Mesodermal cell (in vitro differentiated cells): ENCODE measurements around the gene CBX3.
"Not testable (repeated sequence)": the region's sequence is repeated elsewhere in the genome, so short reads cannot be mapped to it uniquely, and the experiment has no call there.

Experiments used
- H3K27ac ChIP-seq: 2 replicates; pipeline ENCODE4 v1.7.0; 2013; ENCODE audit warnings: mild to moderate bottlenecking, low read depth, low read length, moderate library complexity; ENCODE audit not compliant: severe bottlenecking
- H3K36me3 ChIP-seq: 2 replicates; pipeline ENCODE4 v1.7.1; 2013; ENCODE audit warnings: mild to moderate bottlenecking, low read length, moderate library complexity; ENCODE audit not compliant: control insufficient read depth, insufficient read depth
- H3K4me1 ChIP-seq: one replicate; pipeline ENCODE4 v1.7.1; 2013; ENCODE audit warnings: mild to moderate bottlenecking, low read length; ENCODE audit not compliant: insufficient read depth, control insufficient read depth, poor library complexity, severe bottlenecking
- H3K4me3 ChIP-seq: 2 replicates; pipeline ENCODE4 v1.7.0; 2013; ENCODE audit warnings: low read length, control low read depth, mild to moderate bottlenecking; ENCODE audit not compliant: insufficient read depth, poor library complexity, severe bottlenecking; ENCODE audit errors: extremely low read depth
- H3K9me3 ChIP-seq: 2 replicates; pipeline ENCODE4 v1.7.1; 2013; ENCODE audit warnings: mild to moderate bottlenecking, low read length, moderate library complexity; ENCODE audit not compliant: control insufficient read depth
- WGBS, 2 experiments: methylation state at CpG; one replicate each; pipeline ENCODE4 v1.1.5; 2013; ENCODE audit warnings: missing lambda C conversion rate in 2 of 2; ENCODE audit not compliant: insufficient coverage in 2 of 2; 5-methylcytosine and 5-hydroxymethylcytosine counted together

Gene CBX3

DNA sequence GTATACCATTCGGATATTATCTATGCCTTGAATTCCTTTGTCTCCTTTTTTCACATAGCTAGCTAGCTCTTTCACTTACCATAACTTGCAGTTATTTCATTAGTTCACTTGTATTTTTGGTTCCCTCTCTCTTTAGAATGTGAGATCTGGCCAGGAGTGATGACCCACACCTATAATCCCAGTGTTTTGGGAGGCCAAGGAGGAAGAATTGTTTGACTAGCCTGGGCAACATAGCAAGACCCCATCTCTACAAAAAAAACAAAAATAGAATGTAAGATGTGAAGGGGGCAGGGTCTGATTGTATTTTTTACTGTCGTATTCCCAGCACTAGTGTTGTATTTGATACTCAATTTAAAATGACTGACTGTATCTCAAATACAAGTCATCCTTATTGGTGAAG lies 29.9 kb upstream of the CBX3 start:
- WGBS, 2 experiments = 100% methylated on average over 1 of the region's 2 CpGs
- Histone ChIP-seq H3K36me3 (peaks cover 3% of the 10 kb centered on the region), H3K4me1 (no peaks in the 10 kb centered on the region), H3K4me3 (no peak overlapping the region), H3K9me3 (no peaks in the 10 kb centered on the region), H3K27ac (no peak overlapping the region)

GRCh38 chr7:26172048-26172447 lies 29.5 kb upstream of the CBX3 start:
- H3K4me3 ChIP-seq = no peak overlapping the region
- H3K36me3 ChIP-seq = peaks cover 3% of the 10 kb centered on the region
- H3K27ac ChIP-seq = no peak overlapping the region
- no peaks in the 10 kb centered on the region for H3K9me3 ChIP-seq
- H3K4me1 ChIP-seq = no peaks in the 10 kb centered on the region
- no CpG with 5 or more reads among the region's 1 CpG for WGBS, 2 experiments

- not testable (repeated sequence) for H3K9me3 ChIP-seq, H3K4me1 ChIP-seq, H3K27ac ChIP-seq, H3K4me3 ChIP-seq, H3K36me3 ChIP-seq
- WGBS, 2 experiments = 83% methylated on average over 1 of the region's 4 CpGs; no CpG with 5 or more reads in 1 of the 2 experiments
These were observed 25.6 kb upstream of the CBX3 start for GRCh38 chr7:26175903-26176302.

- not testable (repeated sequence) for H3K27ac ChIP-seq, H3K36me3 ChIP-seq, H3K4me1 ChIP-seq, H3K4me3 ChIP-seq, H3K9me3 ChIP-seq
- WGBS, 2 experiments = 84 to 98% methylated on average over 9 to 11 of the region's 26 CpGs
These were observed 24.8 kb upstream of the CBX3 start for GRCh38 chr7:26176696-26177095.

DNA sequence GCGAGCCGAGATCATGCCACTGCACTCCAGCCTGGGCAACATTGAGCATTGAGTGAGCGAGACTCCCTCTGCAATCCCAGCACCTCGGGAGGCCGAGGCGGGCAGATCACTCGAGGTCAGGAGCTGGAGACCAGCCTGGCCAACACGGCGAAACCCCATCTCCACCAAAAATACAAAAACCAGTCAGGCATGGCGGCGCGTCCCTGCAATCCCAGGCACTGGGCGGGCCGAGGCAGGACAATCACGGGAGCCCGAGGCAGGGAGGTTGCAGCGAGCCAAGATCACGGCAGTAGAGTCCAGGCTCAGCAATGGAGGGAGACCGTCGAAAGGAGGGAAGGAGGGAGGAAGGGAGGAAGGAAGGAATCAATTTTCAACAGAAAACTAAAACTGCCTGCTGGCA lies 24.3 kb upstream of the CBX3 start:
- not testable (repeated sequence) for H3K4me1 ChIP-seq, H3K27ac ChIP-seq, H3K4me3 ChIP-seq, H3K9me3 ChIP-seq, H3K36me3 ChIP-seq
- WGBS, 2 experiments = 91 to 96% methylated on average over 10 to 11 of the region's 20 CpGs

DNA sequence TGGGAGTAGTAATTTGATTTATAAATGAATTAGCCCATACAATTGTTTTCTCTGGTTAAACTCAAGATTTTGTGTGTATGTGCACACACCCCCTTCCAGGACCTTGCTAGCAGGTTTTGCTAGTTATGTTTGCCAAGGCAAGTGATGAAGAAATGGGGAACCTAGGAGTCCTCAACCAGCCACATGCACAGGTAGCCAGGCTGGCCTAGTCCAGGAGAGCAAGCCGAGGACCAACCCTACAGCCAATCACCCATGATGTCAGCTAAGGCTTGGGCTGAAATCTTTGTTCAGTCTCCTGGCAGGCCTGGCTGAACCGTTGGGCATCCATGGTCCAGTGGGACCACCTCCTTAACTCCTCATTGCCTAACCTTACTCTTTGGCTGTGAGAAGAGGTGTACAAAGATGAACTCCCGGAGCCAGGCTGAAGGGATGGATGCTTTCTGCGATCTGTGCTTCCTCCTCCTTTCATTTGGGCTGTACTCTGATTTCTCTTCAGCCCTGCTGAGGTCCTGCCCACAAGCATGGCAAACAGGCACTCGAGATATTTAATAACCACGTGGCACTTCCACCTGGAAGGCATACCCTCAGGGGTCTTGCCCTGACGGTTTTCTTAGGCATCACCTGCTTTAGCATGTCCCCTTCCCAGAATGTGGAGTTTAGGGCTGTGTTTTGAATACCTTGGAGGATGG lies 23.1 kb upstream of the CBX3 start:
- H3K9me3 ChIP-seq = peaks cover 3% of the 10 kb centered on the region
- H3K4me1 ChIP-seq = no peaks in the 10 kb centered on the region
- H3K36me3 ChIP-seq = no peaks in the 10 kb centered on the region
- WGBS, 2 experiments = 92 to 94% methylated on average over 5 to 7 of the region's 7 CpGs
- no peak overlapping the region for H3K27ac ChIP-seq
- no peak overlapping the region for H3K4me3 ChIP-seq

- H3K36me3 ChIP-seq = no peaks in the 10 kb centered on the region
- H3K9me3 ChIP-seq = peaks cover 3% of the 10 kb centered on the region
- no peaks in the 10 kb centered on the region for H3K4me1 ChIP-seq
- no peak overlapping the region for H3K27ac ChIP-seq
- no peak overlapping the region for H3K4me3 ChIP-seq
- 94 to 100% methylated on average over 1 to 2 of the region's 5 CpGs for WGBS, 2 experiments
These were observed 22.1 kb upstream of the CBX3 start for GRCh38 chr7:26179422-26179821.

- Histone ChIP-seq H3K4me3 (no peak overlapping the region), H3K36me3 (peaks cover 2% of the 10 kb centered on the region), H3K27ac (no peak overlapping the region), H3K4me1 (no peaks in the 10 kb centered on the region), H3K9me3 (peaks cover 3% of the 10 kb centered on the region)
- WGBS, 2 experiments = 83 to 86% methylated on average over 8 of the region's 8 CpGs
These were observed 21.6 kb upstream of the CBX3 start for GRCh38 chr7:26179826-26180497.

GRCh38 chr7:26180792-26181198 lies 20.8 kb upstream of the CBX3 start:
- Histone ChIP-seq H3K4me1 (no peaks in the 10 kb centered on the region), H3K4me3 (no peak overlapping the region), H3K27ac (no peak overlapping the region), H3K36me3 (peaks cover 3% of the 10 kb centered on the region), H3K9me3 (peaks cover 3% of the 10 kb centered on the region)
- WGBS, 2 experiments = 82 to 90% methylated on average over 3 to 4 of the region's 5 CpGs

- Histone ChIP-seq H3K4me1 (no peaks in the 10 kb centered on the region), H3K27ac (no peak overlapping the region), H3K4me3 (no peak overlapping the region), H3K36me3 (peaks cover 3% of the 10 kb centered on the region), H3K9me3 (peaks cover 3% of the 10 kb centered on the region)
- 100% methylated on average over 1 of the region's 3 CpGs; no CpG with 5 or more reads in 1 of the 2 experiments for WGBS, 2 experiments
These were observed 19.9 kb upstream of the CBX3 start for GRCh38 chr7:26181474-26182227.
